ENCODE measurements around the gene SLC1A3. TPM values are rescaled to one million over a fixed set of nuclear protein-coding genes. Genes with fewer than 3 reads are reported as not detected.

SLC1A3 gene
- total and polyA plus RNA-seq, 10 of the 15 experiments (the other 5 are each of a cell fraction or from before 2014, with no cell fraction given) = 0.23 to 4.4 (median 3.3) TPM

GRCh38 chr5:36646507-36647023 lies 40.2 kb downstream of the SLC1A3 start:
- in situ Hi-C loops (cut with MboI) = no loop called here
- ATAC-seq (no peak), FAIRE-seq (no peak), DNase-seq (ENCODE audit: low read depth, low spot score) (no peak)
- H3K36me3 ChIP-seq (ENCODE audit: control insufficient read depth in 2 of 2, insufficient read depth in 2 of 2, low read length in 1 of 2) = no peaks in the 10 kb centered on the region
- ChIA-PET POLR2A (no interaction called here), CTCF (interaction anchor here (0.6 to 1.7 kb wide), 3 partner anchors 49 to 1044 kb away, joined by 3 to 4 read pairs (median 3); no protein-coding TSS in a partner anchor), SMC1A (ENCODE audit: uncharacterized antibody, unreplicated experiment) (interaction anchor here (0.6 kb wide), 1 partner anchor 49 kb away, joined by 6 read pairs; no protein-coding TSS in a partner anchor), RAD21 (ENCODE audit: unreplicated experiment) (no interaction called here)
- TF ChIP-seq PKNOX1 (IDR thresholded peaks at IDR 0.05) = no peak
- no peak for TF ChIP-seq HCFC1 (IDR thresholded peaks at IDR 0.05; ENCODE audit: low read length)
- TF ChIP-seq IKZF2 (IDR thresholded peaks at IDR 0.05) = no peak
- no peak for TF ChIP-seq CHD2 (IDR thresholded peaks at IDR 0.05; ENCODE audit: borderline replicate concordance, low read depth, low read length)
- TF ChIP-seq USF1 (IDR thresholded peaks at IDR 0.05; ENCODE audit: borderline replicate concordance, extremely low read length, insufficient read depth, low read depth, low read length) = no peak
- no peak for TF ChIP-seq YBX1 (IDR thresholded peaks at IDR 0.05)
- no peak for TF ChIP-seq BCL3 (IDR thresholded peaks at IDR 0.05; ENCODE audit: borderline replicate concordance, insufficient read depth, low read depth, low read length, poor library complexity, severe bottlenecking)
- TF ChIP-seq POLR2AphosphoS5 (IDR thresholded peaks at IDR 0.05; ENCODE audit: low read length) = no peak
- H3K4me2 ChIP-seq (ENCODE audit: control insufficient read depth, insufficient read depth) = no peak overlapping the region
- WGBS (ENCODE audit: insufficient coverage, insufficient replicate concordance, low lambda C conversion rate, missing lambda C conversion rate) = 69% methylated on average over 3 of the region's 3 CpGs
- no peaks in the 10 kb centered on the region for H3K4me1 ChIP-seq (ENCODE audit: control insufficient read depth, insufficient read depth, low read length)
- no peak overlapping the region for H2AFZ ChIP-seq (ENCODE audit: control insufficient read depth, low read depth, low read length)
- H3K9me3 ChIP-seq (replicated peaks; ENCODE audit: control insufficient read depth, insufficient read depth, low read length) = no peaks in the 10 kb centered on the region
- H3K9ac ChIP-seq (ENCODE audit: control insufficient read depth, insufficient read depth, low read length) = no peak overlapping the region
- H3K4me3 ChIP-seq = no peak overlapping the region
- BruUV-seq (replicated peaks) = no TSS peak
- H3K79me2 ChIP-seq (ENCODE audit: control insufficient read depth, insufficient read depth, low read length) = no peaks in the 10 kb centered on the region
- intact Hi-C loops (cut with micrococcal nuclease; ENCODE audit: unreplicated experiment) = no loop called here
- H3K27ac ChIP-seq (ENCODE audit: control insufficient read depth, insufficient read depth) = no peak overlapping the region
- no peaks in the 10 kb centered on the region for H4K20me1 ChIP-seq (ENCODE audit: control insufficient read depth, insufficient read depth)
- H3K27me3 ChIP-seq (replicated peaks in 1 of 2; ENCODE audit: control insufficient read depth in 2 of 2, insufficient read depth in 2 of 2, low read length in 1 of 2) = no peaks in the 10 kb centered on the region; a peak in 1 of 4 replicates
